ENCODE results near the gene SLC6A5. TPM values are rescaled to one million over a fixed set of nuclear protein-coding genes. Genes with fewer than 3 reads are reported as not detected.

Gene SLC6A5
- total RNA-seq, 1 experiment from 2014 or later: not detected

DNA sequence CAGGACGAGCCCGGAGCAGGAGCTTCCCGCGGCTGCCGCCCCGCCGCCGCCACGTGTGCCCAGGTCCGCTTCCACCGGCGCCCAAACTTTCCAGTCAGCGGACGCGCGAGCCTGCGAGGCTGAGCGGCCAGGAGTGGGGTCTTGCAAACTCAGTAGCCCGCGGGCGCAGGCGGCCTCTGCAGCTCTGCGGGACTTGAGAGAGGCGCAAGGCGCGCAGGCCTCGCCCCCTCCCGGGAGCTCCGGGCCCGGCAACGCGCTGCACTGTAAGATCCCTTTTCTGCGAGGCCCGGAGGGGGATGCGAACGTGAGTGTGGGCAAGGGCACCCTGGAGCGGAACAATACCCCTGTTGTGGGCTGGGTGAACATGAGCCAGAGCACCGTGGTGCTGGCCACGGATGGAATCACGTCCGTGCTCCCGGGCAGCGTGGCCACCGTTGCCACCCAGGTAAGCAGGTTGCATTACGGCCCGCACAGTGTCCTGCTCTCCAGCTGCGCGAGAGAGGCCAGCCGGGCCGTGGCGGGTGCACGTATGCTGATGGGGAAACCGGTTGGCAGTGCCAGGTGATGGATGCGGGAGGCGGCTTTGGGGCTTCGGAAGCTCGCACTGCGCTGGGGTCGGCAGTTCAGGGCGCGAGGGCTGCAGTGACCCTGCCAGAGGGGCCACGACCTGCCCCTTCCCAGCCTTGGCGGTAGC, 2.0 kb downstream of the SLC6A5 start:
- intact Hi-C loops (cut with micrococcal nuclease; ENCODE audit: unreplicated experiment): no loop called here
- CTCF ChIA-PET: no interaction called here

DNA sequence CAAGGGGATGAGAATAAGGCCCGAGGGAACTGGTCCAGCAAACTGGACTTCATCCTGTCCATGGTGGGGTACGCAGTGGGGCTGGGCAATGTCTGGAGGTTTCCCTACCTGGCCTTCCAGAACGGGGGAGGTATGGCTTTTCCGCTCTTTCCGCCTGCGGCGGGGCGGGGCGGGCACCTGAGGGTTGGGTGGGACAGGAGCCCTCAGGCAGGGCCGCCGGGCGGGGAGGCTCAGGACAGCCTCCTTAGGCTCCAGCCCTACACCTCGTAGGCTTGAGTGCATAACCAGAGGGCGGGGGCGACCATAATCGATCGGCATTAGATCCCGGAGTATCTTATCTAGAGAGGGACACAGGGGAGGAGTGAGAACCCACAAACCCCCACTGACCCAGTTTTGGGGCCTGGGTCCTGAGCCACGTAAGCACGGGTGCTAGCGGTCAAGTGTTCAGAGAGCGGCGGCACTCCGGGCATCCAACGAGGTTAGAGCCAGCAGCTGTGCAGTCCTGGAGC, 4.9 kb downstream of the SLC6A5 start:
- intact Hi-C loops (cut with micrococcal nuclease; ENCODE audit: unreplicated experiment): no loop called here
- DNase-seq (ENCODE audit: low spot score): no peak
- H3K27ac ChIP-seq (ENCODE audit: low read depth, low read length, poor library complexity, severe bottlenecking): no peak overlapping the region
- no peak for TF ChIP-seq CTCF (conservative IDR thresholded peaks at IDR 0.05; ENCODE audit: low read depth, low read length)
- TF ChIP-seq EZH2 (IDR thresholded peaks at IDR 0.05; ENCODE audit: borderline replicate concordance, low read depth, low read length, poor library complexity, severe bottlenecking): no peak
- peaks cover 95% of the 10 kb centered on the region for H3K27me3 ChIP-seq (replicated peaks; ENCODE audit: insufficient read depth, low read depth, low read length, poor library complexity)
- BruUV-seq (replicated peaks): no TSS peak
- no peaks in the 10 kb centered on the region for H3K36me3 ChIP-seq (ENCODE audit: insufficient read depth, low read length, poor library complexity, severe bottlenecking)
- CTCF ChIA-PET: no interaction called here
- no peaks in the 10 kb centered on the region for H3K9me3 ChIP-seq (ENCODE audit: low read depth, low read length, poor library complexity, severe bottlenecking)
- no peak overlapping the region for H3K4me3 ChIP-seq (ENCODE audit: low read depth, low read length, poor library complexity, severe bottlenecking)
- no peaks in the 10 kb centered on the region for H3K4me1 ChIP-seq (ENCODE audit: insufficient read depth, low read length, poor library complexity, severe bottlenecking)
- POLR2A ChIA-PET (ENCODE audit: low non-redundant PET): no interaction called here

More for the DNA sequence above, 2.0 kb downstream of the SLC6A5 start:
- H3K27ac ChIP-seq (ENCODE audit: low read depth, low read length, poor library complexity, severe bottlenecking): no peak overlapping the region
- H3K4me3 ChIP-seq (ENCODE audit: low read depth, low read length, poor library complexity, severe bottlenecking): no peak overlapping the region
- H3K4me1 ChIP-seq (ENCODE audit: insufficient read depth, low read length, poor library complexity, severe bottlenecking): no peaks in the 10 kb centered on the region
- no TSS peak for BruUV-seq (replicated peaks)
- TF ChIP-seq EZH2 (IDR thresholded peaks at IDR 0.05; ENCODE audit: borderline replicate concordance, low read depth, low read length, poor library complexity, severe bottlenecking): peak; percentile 85
- TF ChIP-seq CTCF (conservative IDR thresholded peaks at IDR 0.05; ENCODE audit: low read depth, low read length): no peak
- DNase-seq (ENCODE audit: low spot score): no peak
- no peaks in the 10 kb centered on the region for H3K9me3 ChIP-seq (ENCODE audit: low read depth, low read length, poor library complexity, severe bottlenecking)
- H3K27me3 ChIP-seq (replicated peaks; ENCODE audit: insufficient read depth, low read depth, low read length, poor library complexity): peaks cover 100% of the 10 kb centered on the region
- POLR2A ChIA-PET (ENCODE audit: low non-redundant PET): no interaction called here
- no peaks in the 10 kb centered on the region for H3K36me3 ChIP-seq (ENCODE audit: insufficient read depth, low read length, poor library complexity, severe bottlenecking)

DNA sequence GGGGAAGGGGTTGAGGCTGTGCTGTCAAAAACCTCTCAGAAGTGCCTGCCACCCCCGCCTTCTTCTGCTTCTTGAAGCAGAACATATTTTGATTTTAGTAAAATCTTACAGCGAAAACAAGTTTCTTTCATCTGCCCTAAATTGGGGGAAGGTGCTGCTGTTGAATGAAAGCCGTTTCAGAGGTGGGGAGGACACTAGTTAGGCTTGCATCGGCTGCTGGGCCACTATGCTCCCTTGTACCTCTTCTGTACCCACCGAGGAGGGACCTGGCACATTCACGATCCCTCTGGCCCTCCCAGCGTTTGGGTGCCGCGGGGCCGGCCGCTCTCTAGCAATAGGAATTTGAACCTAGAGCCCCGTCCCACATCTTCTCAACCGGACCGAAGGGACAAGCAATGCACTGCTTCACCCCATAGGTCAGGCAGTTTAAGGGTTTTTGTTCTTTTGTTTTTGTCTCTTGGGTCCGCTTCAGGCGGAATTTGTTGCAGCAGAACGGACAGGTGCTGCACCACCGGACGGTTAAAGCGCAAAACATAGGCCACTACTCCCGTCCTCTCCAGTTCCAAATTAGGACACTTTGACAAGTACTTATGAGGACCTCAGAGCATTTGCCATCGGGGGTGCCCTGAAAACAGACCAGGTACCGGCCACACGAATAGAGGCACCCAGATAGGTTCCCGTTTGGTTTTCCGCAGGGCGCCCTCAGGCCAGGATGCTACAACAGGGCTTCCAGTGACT, 5.6 kb downstream of the SLC6A5 start:
- no TSS peak for BruUV-seq (replicated peaks)
- H3K27me3 ChIP-seq (replicated peaks; ENCODE audit: insufficient read depth, low read depth, low read length, poor library complexity): peaks cover 90% of the 10 kb centered on the region

More for the DNA sequence above, 5.6 kb downstream of the SLC6A5 start:
- intact Hi-C loops (cut with micrococcal nuclease; ENCODE audit: unreplicated experiment): no loop called here
- ChIA-PET CTCF (no interaction called here), POLR2A (ENCODE audit: low non-redundant PET) (no interaction called here)
- no peak overlapping the region for H3K4me3 ChIP-seq (ENCODE audit: low read depth, low read length, poor library complexity, severe bottlenecking)
- peak; percentile 96 for TF ChIP-seq EZH2 (IDR thresholded peaks at IDR 0.05; ENCODE audit: borderline replicate concordance, low read depth, low read length, poor library complexity, severe bottlenecking)
- no peak for TF ChIP-seq CTCF (conservative IDR thresholded peaks at IDR 0.05; ENCODE audit: low read depth, low read length)
- H3K4me1 ChIP-seq (ENCODE audit: insufficient read depth, low read length, poor library complexity, severe bottlenecking): no peaks in the 10 kb centered on the region
- no peak overlapping the region for H3K27ac ChIP-seq (ENCODE audit: low read depth, low read length, poor library complexity, severe bottlenecking)
- H3K36me3 ChIP-seq (ENCODE audit: insufficient read depth, low read length, poor library complexity, severe bottlenecking): no peaks in the 10 kb centered on the region
- no peak for DNase-seq (ENCODE audit: low spot score)
- no peaks in the 10 kb centered on the region for H3K9me3 ChIP-seq (ENCODE audit: low read depth, low read length, poor library complexity, severe bottlenecking)

Measured in A673 (cell line).